Astrocyte of the cerebellum (primary cell): ENCODE measurements around the gene INHBA.
A peak's percentile ranks its signal among the peaks of the same experiment; 100 is the strongest.

ENCODE experiments used
- DNase-seq: peaks from one replicate; pipeline ENCODE4 v3.0.0-alpha.2; 2011; ENCODE audit warnings: low read depth
- H3K4me3 ChIP-seq: 2 replicates; pipeline ENCODE4 v1.5.1; 2011; ENCODE audit warnings: mild to moderate bottlenecking, low read depth, low read length, moderate library complexity
- in situ Hi-C: cut with HindIII; loops from 2 replicates; pipeline ENCODE4 v1.10.0; 2017; ENCODE audit warnings: low sequenced_read_pairs
- TF ChIP-seq, protein P1 (sequence below): IDR thresholded peaks from 2 replicates; pipeline ENCODE4 v1.5.1; 2012; ENCODE audit warnings: low read length, low read depth, moderate library complexity, mild to moderate bottlenecking; ENCODE audit errors: missing control alignments

The INHBA gene

GRCh38 chr7:41685684-41686083, 17.2 kb downstream of the INHBA start:
- in situ Hi-C loops = no loop called here
- no peak overlapping the region for H3K4me3 ChIP-seq
- peak; percentile 78 for DNase-seq
- TF ChIP-seq, protein P1, sequence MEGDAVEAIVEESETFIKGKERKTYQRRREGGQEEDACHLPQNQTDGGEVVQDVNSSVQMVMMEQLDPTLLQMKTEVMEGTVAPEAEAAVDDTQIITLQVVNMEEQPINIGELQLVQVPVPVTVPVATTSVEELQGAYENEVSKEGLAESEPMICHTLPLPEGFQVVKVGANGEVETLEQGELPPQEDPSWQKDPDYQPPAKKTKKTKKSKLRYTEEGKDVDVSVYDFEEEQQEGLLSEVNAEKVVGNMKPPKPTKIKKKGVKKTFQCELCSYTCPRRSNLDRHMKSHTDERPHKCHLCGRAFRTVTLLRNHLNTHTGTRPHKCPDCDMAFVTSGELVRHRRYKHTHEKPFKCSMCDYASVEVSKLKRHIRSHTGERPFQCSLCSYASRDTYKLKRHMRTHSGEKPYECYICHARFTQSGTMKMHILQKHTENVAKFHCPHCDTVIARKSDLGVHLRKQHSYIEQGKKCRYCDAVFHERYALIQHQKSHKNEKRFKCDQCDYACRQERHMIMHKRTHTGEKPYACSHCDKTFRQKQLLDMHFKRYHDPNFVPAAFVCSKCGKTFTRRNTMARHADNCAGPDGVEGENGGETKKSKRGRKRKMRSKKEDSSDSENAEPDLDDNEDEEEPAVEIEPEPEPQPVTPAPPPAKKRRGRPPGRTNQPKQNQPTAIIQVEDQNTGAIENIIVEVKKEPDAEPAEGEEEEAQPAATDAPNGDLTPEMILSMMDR = no peak

DNA sequence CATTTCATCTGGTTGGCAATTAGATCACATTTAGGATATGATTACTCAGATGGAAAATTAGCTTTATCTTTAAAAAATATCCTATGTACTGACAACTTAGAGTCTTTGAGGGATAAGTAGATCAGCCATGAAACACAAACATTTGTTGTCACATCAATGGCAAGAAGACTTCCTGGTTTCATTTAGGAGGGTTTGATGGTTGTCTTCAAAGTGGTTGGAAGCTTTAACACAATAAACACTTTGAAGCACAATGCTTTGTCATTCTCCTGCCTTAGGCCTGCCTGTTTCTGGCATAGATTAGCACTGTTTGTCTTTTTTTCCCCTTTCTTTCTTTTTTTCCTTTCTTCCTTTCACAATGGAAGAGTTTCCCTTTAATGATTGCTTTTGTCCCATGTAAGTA, 20.5 kb downstream of the INHBA start:
- no peak overlapping the region for H3K4me3 ChIP-seq
- in situ Hi-C loops = no loop called here
- TF ChIP-seq, protein P1 = no peak
- DNase-seq = no peak

DNA sequence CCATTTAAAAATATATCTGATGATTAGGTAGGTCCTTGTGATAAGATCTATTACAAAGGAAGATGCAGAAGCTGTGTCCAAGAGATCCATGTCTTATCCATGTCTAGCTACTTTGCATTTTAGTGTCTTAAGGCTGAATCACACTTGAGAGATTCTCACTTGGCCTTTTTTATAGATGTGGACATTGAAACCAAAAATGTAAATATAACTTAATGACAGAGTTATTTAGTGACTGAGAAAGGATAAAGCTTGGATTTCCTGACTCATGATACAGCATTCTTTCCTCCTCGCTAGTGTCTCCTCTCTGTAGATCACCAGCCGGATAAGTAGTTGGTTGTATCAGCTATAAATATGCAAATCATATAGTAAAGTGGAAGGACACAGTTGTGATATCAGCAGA, 23.3 kb downstream of the INHBA start:
- TF ChIP-seq, protein P1 = no peak
- in situ Hi-C loops = no loop called here
- no peak overlapping the region for H3K4me3 ChIP-seq
- DNase-seq = no peak

GRCh38 chr7:41674505-41675023, 28.3 kb downstream of the INHBA start:
- no peak for DNase-seq
- TF ChIP-seq, protein P1 = no peak
- H3K4me3 ChIP-seq = no peak overlapping the region
- in situ Hi-C loops = no loop called here

- TF ChIP-seq, protein P1 = no peak
- H3K4me3 ChIP-seq = no peak overlapping the region
- no peak for DNase-seq
- in situ Hi-C loops = no loop called here
These were observed 41.3 kb downstream of the INHBA start for GRCh38 chr7:41661596-41661995.

DNA sequence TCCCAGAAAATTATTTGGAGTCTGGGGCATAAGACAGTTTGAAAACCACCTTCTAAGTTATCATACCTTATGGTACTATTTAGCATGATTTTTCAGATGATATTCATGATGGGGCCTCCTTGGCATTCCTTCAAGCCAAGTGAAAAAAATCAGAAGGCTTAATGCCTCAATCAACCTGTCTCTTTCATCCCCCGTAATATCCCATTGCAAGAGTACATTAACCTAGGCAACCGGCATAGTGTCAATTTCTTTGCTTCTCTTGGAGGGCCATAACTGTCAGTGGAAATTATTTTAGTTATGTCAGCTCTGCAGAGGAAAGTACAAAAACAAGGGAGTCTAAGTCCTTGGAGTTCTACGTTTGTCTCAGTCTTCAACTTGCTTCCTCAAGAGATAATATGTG, 43.4 kb downstream of the INHBA start:
- in situ Hi-C loops = no loop called here
- no peak overlapping the region for H3K4me3 ChIP-seq
- TF ChIP-seq, protein P1 = no peak
- no peak for DNase-seq

DNA sequence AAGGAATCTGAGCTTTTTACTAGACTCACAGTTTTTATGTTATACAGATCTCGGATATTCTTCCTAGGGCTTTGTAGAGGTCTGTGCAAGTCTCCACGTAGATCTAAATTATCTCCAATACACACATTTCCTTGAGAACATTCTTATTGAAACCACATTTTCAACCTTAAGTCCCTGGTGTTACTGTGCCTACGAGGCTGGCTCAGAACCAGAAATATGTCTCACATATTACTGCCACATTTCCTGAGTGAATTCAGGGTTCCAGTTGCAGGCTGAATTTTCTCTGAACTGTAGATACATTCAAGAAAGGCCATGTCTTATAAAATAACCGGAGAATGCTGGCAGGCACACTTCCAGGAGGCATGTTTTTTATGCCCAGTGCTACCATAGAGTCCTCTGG, 46.5 kb downstream of the INHBA start:
- in situ Hi-C loops = no loop called here
- H3K4me3 ChIP-seq = no peak overlapping the region
- DNase-seq = peak; percentile 16
- TF ChIP-seq, protein P1 = no peak
